ENCODE measurements around the gene SOCS7. TPM values are rescaled to one million over a fixed set of nuclear protein-coding genes. Genes with fewer than 3 reads are reported as not detected.
A peak's percentile ranks its signal among the peaks of the same experiment; 100 is the strongest.

The SOCS7 gene
- total and polyA plus RNA-seq, 2 of the 4 experiments (the other 2 are of a cell fraction) = 6.5 to 6.8 TPM

DNA sequence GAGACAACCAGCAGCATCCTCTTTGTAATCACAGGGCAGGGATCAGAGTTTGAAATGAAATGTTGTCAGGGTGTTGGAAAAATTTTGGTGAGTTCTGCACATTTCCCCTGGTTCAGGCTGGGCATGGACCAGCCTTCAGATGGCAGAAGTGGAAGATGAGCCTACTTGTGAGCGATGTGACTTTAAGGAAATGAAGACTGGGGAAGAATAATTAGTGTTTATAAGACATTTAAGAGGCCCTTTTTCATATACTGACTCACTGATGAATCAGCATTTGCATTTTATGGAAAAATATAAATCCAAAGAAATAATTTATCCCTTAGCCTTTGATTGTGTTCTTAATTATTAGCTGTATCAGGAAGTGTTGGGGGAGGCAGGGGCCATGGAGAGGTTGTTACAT, 28.7 kb upstream of the SOCS7 start:
- no peaks in the 10 kb centered on the region for H3K9me3 ChIP-seq (ENCODE audit: control insufficient read depth, insufficient read depth, low read length)
- H4K8ac ChIP-seq (ENCODE audit: low read depth in 2 of 2, low read length in 2 of 2) = no peak overlapping the region
- WGBS, 2 experiments (ENCODE audit: extremely low coverage in 2 of 2, insufficient read length in 1 of 2) = no CpG with 5 or more reads among the region's 1 CpG
- H2BK120ac ChIP-seq (ENCODE audit: low read depth, low read length) = no peak overlapping the region
- H4K20me1 ChIP-seq (ENCODE audit: insufficient read depth, low read length) = no peaks in the 10 kb centered on the region; the same call in 1 of the 2 replicates
- H4K5ac ChIP-seq (ENCODE audit: low read depth, low read length) = no peak overlapping the region
- peaks cover 12% of the 10 kb centered on the region for H3K4me1 ChIP-seq (ENCODE audit: control insufficient read depth, insufficient read depth, low read length)
- DNase-seq = peak; percentile 62
- no TSS peak for BruUV-seq (replicated peaks)
- intact Hi-C loops (cut with micrococcal nuclease) = no loop called here
- peak overlapping the region; percentile 70; the same call in 1 of the 2 replicates for H3K27ac ChIP-seq (ENCODE audit: insufficient read depth, low read length)
- H3K4me2 ChIP-seq (ENCODE audit: low read depth, low read length) = no peak overlapping the region; the same call in 1 of the 2 replicates
- no peak overlapping the region for H3K18ac ChIP-seq (ENCODE audit: low read depth, low read length)
- dilution Hi-C loops (cut with HindIII; ENCODE audit: low sequenced_read_pairs, unreplicated experiment) = no loop called here
- in situ Hi-C loops (cut with MboI; ENCODE audit: low sequenced_read_pairs) = no loop called here
- H3K56ac ChIP-seq (ENCODE audit: extremely low read depth, insufficient read depth, low read length) = no peak overlapping the region
- H2AK5ac ChIP-seq (ENCODE audit: low read depth, low read length) = no peak overlapping the region
- no peak overlapping the region for H3K9ac ChIP-seq (ENCODE audit: low read depth, low read length)
- H3K4me3 ChIP-seq (ENCODE audit: insufficient read depth, low read depth, low read length) = no peak overlapping the region
- no peak overlapping the region for H2AK9ac ChIP-seq (replicated peaks; ENCODE audit: low read depth, low read length, poor library complexity)
- no peak overlapping the region for H2AFZ ChIP-seq (replicated peaks; ENCODE audit: low read length, poor library complexity)
- TF ChIP-seq BHLHE40 (IDR thresholded peaks at IDR 0.05; ENCODE audit: low read depth, low read length) (no peak), RFX5 (IDR thresholded peaks at IDR 0.05; ENCODE audit: low read depth, low read length) (no peak), MXI1 (IDR thresholded peaks at IDR 0.05; ENCODE audit: borderline replicate concordance, low read depth, low read length) (no peak), POLR2A (IDR thresholded peaks at IDR 0.05; ENCODE audit: low read depth, low read length) (no peak), SMC3 (IDR thresholded peaks at IDR 0.05; ENCODE audit: low read depth, low read length) (no peak), NFE2L2 (IDR thresholded peaks at IDR 0.05; ENCODE audit: low read depth, low read length) (no peak), RAD21 (IDR thresholded peaks at IDR 0.05; ENCODE audit: low read length) (no peak)
- TF ChIP-seq, protein P1, sequence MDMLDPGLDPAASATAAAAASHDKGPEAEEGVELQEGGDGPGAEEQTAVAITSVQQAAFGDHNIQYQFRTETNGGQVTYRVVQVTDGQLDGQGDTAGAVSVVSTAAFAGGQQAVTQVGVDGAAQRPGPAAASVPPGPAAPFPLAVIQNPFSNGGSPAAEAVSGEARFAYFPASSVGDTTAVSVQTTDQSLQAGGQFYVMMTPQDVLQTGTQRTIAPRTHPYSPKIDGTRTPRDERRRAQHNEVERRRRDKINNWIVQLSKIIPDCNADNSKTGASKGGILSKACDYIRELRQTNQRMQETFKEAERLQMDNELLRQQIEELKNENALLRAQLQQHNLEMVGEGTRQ (IDR thresholded peaks at IDR 0.05; ENCODE audit: low read depth, low read length) = no peak
- TF ChIP-seq, protein P2, sequence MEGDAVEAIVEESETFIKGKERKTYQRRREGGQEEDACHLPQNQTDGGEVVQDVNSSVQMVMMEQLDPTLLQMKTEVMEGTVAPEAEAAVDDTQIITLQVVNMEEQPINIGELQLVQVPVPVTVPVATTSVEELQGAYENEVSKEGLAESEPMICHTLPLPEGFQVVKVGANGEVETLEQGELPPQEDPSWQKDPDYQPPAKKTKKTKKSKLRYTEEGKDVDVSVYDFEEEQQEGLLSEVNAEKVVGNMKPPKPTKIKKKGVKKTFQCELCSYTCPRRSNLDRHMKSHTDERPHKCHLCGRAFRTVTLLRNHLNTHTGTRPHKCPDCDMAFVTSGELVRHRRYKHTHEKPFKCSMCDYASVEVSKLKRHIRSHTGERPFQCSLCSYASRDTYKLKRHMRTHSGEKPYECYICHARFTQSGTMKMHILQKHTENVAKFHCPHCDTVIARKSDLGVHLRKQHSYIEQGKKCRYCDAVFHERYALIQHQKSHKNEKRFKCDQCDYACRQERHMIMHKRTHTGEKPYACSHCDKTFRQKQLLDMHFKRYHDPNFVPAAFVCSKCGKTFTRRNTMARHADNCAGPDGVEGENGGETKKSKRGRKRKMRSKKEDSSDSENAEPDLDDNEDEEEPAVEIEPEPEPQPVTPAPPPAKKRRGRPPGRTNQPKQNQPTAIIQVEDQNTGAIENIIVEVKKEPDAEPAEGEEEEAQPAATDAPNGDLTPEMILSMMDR (conservative IDR thresholded peaks at IDR 0.05; ENCODE audit: low read depth, low read length) = no peak
- ATAC-seq (ENCODE audit: low read depth) = peak; percentile 65
- H3K23ac ChIP-seq (ENCODE audit: low read depth, low read length) = no peak overlapping the region
- ChIA-PET POLR2A (ENCODE audit: unreplicated experiment) (no interaction called here), CTCF (interaction anchor here (1.2 kb wide), 1 partner anchor 9 kb away, joined by 5 read pairs; no protein-coding TSS in a partner anchor)
- no peak overlapping the region for H3K14ac ChIP-seq (replicated peaks; ENCODE audit: low read depth, low read length)
- H2BK15ac ChIP-seq (ENCODE audit: low read depth, low read length) = no peak overlapping the region
- peak overlapping the region; percentile 69 for H2BK5ac ChIP-seq (ENCODE audit: low read depth, low read length, poor library complexity, severe bottlenecking)
- no peak overlapping the region for H3K4ac ChIP-seq (ENCODE audit: low read depth, low read length)
- no peak overlapping the region for H2BK20ac ChIP-seq (ENCODE audit: low read depth, low read length)
- H3K36me3 ChIP-seq (ENCODE audit: control insufficient read depth, insufficient read depth, low read length) = peaks cover 13% of the 10 kb centered on the region
- no peak overlapping the region for H4K91ac ChIP-seq (ENCODE audit: insufficient read depth, low read depth, low read length)
- no peaks in the 10 kb centered on the region; a peak in 1 of 4 replicates for H3K79me1 ChIP-seq (ENCODE audit: low read depth in 1 of 2, low read length in 2 of 2)
- 0 out of 2 replicates have a peak, but pooled peaks cover 5% of the 10 kb centered on the region for H3K9me1 ChIP-seq (ENCODE audit: insufficient read depth, low read length)
- H3K27me3 ChIP-seq (ENCODE audit: control insufficient read depth, insufficient read depth, low read length) = peaks cover 7% of the 10 kb centered on the region; the same call in 1 of the 2 replicates
